Raji (cell line): ENCODE measurements around the gene PGR.

Experiments used
- POLR2A ChIP-seq: IDR thresholded peaks from 2 replicates; pipeline ENCODE4 v1.6.1; 2011; ENCODE audit warnings: low read depth, low read length, control low read depth; ENCODE audit not compliant: insufficient read depth

The PGR gene

DNA sequence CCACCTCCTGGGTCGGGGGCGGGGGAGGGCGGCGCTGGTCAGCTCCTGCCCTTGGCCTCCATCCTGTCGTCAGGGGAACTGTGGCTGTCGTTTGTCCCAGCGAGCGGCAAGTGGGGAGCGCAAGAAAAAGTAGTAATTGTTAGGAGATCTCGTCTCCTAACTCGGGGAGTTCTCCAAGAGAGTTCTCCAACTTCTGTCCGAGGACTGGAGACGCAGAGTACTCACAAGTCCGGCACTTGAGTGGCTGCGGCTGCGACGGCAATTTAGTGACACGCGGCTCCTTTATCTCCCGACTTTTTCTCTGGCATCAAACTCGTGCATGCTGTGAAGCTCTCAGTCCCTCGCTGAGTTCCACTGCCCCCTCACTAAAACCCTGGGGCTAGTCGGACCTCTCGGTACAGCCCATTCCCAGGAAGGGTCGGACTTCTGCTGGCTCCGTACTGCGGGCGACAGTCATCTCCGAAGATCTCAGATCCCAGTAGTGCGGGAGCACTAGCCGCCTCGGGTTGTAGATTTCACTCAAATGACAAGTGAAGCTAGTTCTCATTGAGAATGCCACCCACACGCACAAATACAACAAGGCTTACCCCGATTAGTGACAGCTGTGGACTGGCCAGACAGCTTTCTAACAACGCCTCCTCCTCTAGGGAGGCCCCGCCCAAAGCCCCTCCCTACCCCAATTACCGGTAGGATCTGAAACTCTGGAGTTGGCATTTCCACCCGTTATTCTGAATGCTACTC is at the start of gene PGR:
PGR (minus strand) TSS at position 611 of the 741 bp plus-strand sequence. CDS start 743 bp downstream, outside the sequence.
- no peak for TF ChIP-seq POLR2A

DNA sequence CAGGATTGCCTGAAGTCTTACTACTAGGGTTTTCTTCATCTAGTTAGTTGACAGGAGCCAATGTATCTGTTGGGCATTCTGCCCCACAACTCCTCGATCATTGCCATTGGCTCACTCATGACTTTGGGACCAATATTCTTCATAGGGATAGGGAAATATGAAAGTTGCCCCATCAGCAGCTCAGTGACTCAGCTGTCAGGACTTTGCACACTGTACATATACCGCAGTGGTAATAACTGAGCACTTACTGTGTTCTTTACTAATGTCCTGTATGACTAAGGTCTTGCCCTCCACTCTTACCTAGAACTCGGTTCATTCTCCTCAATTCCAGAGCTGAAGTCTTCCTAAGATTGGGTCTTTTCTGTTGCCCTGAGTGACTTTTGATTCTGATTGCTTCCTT is 46.8 kb upstream of the PGR start:
- TF ChIP-seq POLR2A: no peak

DNA sequence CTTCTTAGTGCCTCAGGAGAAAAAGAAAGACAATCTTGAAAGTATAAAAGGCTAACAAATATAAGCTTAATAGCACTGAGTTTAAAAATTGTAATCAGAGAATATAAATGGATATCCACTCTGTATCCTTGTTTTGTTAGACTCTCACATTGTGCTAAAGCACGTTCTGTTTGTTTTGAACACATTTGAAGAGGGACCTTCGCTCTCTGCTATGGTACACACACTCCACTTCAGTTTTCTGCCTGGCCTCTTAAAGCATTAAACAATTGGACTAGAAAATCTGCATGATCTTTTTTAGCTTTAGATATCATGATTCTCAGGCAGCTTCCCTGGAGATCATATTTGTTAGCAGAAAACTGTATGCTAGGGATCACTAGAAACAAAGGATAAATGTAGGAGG is 40.3 kb upstream of the PGR start:
- no peak for TF ChIP-seq POLR2A

DNA sequence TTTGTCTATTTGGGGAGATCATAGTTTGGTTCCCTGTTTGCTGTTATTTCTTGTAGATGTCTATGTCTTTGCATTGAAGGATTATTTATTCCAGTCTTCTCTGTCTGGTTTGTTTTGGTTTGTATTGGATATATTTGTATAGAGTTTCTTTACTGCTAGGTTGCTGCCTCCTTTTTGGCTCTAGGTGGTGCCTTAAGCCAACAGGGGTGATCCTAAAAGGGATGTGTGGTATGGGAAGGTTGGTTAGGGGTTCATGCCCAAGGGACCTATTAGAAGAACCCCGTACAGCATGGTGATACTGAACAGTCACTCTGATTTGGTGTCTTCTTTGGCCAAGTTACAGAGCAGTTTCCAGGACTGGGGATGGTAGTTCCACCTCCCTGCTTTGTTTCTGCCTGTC is 36.4 kb upstream of the PGR start:
- TF ChIP-seq POLR2A: no peak

DNA sequence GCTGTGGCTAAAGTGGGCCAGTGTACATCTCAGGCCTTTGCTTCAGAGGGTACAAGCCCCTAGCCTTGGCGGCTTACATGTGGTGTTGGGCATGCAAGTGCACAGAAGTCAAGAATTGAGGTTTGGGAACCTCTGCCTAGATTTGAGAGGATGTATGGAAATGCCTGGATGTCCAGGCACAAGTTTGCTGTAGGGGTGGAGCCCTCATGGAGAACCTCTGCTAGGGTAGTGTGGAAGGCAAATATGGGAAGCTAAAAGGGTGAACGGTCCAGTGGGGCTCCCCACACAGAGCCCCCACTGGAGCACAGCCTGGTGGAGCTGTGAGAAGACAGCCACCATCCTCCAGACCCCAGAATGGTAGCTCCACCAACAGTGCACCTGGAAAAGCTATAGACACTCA is 28.5 kb upstream of the PGR start:
- TF ChIP-seq POLR2A: no peak

DNA sequence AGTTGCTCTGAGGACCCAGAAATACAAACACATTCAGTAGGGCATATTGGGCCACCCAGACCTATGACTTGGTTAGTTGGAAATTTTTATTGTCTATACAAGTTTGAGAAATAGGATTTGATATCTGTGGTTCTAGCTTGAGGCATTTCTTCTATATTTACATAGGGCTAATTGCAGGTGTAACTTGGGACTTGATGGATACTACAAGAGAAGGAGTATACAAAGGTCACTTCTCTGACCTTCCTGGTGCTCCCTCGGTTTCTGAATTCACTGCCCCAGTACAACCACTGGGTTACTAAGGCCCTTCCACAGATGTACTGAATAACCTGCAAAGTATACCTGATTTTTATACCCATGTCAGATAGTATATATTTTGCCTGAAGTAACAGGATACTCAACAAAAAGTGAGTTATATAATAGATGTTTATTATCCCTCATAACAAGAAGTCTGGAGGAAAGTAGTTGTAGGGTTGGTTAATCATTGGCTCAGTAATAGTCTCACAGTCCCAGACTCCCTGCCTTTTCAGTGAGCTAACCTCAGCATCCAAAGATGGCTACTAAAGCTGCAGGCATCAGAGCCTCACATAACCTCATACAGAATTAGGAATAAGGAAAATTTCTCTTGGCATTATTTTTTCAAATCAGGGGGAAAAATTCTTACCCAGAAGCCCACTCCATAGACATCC is 8.8 kb upstream of the PGR start:
- TF ChIP-seq POLR2A: no peak

DNA sequence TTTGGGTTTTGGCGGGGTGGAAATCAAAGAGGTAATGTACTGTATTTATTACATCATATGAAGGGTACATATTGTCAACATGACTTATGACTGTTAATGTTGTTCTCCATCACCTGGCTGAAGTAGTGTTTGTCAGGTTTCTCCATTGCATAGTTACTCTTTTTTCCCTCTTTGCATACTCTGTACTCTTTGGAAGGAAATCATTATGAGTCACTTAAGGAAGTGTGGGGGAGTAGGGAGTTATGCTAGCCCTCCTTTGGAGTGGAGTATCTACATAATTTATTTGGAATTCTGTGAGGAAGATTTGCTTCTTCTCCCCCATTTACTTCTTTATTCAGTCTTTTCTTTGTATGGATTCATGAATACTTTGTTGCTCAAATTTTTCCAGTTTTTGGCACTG is 3.6 kb upstream of the PGR start:
- no peak for TF ChIP-seq POLR2A

DNA sequence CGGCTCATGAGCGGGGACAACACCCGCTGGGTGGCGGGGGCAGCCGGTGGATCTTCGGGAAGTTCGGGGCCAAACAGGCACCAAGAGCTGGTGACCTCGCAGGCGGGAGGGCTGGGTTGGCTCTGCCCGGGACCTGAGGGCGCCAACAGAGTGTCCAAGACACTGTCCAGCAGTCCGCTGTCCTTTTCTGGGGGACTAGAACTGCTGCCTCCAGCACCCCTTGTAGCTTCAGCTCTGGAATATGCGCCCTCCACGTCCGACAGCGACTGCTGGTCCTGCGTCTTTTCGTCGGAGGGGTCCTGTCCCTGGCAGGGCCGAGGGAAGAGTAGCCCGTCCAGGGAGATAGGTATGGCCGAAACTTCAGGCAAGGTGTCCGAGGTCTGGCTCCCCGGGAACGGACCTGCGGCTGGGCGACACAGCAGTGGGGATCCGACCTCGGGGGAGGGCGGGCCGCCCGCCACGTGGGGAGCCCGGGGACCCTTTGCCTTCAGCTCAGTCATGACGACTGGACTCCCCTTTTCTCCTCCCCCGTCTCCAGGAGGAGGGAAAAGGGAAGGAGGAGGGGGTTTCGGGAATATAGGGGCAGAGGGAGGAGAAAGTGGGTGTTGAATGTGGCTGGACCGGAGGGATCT is 926 bp downstream of the PGR start:
- TF ChIP-seq POLR2A: no peak

DNA sequence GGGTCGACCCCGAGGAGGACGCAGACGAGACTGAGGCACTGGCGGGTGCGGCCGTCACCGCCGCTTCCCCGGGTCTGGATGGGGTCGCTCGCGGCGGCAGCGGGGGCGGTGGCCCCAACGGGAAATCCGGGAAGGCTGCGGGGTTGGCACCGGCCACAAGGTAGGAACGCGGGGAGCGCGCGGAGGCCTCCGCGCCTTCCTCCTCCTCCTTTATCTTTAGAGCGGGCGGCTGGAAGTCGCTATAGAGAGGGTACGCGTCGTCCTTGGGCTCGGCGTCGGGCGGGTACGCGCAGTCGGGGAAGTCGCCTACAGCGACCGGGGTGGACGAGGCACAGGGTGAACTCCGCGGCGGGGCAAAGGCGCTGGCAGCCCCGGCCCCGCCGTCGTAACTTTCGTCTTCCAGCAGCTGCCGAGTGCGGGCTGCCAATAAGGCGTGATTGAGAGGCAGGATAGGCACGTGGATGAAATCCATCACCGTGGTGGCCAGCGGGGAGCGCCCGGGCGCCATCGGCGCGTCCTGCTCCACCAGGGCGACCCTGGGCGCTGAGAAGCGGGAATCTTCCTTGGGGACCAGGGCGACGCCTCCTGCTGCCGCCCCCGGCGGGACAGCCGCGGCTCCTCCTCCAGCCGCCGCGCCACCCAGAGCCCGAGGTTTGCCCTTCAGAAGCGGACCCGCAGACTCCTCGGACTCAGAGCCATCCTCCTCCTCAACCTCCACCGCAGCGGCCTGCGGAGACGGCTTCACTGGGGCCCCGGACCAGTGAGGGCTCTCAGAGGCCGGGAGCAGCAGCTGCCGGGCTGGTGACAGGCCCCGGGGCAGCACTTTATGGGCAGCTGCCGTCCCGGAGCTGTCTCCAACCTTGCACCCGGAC is 1.7 kb downstream of the PGR start:
- TF ChIP-seq POLR2A: no peak

DNA sequence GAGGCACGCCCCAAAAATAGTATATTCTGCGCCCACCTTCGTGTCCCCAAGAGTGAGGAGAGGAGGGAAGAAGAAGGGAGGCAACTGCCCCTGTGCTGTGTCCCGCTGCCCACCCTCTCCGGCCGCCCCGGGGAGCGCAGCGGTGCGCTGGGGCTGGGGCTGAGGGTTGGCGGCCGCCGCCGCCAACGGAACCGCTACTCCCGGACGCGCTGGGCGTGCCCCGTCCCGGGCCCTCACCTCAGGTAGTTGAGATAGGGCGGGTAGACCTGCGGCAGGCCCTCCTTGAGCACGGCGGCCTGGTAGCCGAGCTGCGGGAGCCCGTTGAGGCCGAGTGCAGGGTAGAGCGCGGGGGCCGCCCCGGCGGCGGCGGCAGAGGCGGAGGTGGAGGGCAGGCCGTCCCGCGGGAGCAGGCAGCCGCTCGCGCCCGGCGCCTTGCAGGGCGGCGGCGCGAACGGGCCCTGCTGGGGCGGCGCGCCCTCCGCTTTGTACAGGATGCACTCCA is 2.4 kb downstream of the PGR start:
- TF ChIP-seq POLR2A: no peak

DNA sequence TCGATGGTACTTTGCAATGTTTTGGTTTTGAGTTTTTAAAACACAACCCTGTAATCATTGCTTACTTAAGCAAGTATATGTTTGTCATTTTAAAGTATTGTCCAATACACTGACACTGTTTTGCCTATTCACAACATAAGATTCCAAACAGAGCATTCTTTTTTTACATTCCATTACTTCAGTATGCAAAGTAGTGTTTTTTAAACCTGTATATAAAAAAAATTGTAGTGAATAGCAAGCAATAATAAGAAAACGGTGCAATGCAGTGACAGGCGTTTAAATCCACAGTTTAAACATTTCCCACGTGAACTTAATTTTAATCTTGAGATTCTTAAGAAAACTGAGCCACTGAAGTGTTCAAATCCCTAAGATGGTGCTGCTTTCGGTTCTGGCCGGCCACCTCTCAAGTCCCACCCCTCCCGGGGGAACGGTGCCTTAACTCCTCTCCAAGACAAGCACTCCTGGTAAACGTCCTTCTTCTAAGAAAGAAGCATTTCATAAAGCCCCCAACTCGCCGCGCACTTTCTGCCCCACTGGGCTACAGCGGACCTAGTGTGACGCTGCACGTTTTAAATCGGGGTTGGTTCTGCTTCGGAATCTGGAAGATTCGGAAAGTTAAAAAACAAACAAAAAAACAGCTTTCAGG is 2.9 kb downstream of the PGR start:
- no peak for TF ChIP-seq POLR2A

DNA sequence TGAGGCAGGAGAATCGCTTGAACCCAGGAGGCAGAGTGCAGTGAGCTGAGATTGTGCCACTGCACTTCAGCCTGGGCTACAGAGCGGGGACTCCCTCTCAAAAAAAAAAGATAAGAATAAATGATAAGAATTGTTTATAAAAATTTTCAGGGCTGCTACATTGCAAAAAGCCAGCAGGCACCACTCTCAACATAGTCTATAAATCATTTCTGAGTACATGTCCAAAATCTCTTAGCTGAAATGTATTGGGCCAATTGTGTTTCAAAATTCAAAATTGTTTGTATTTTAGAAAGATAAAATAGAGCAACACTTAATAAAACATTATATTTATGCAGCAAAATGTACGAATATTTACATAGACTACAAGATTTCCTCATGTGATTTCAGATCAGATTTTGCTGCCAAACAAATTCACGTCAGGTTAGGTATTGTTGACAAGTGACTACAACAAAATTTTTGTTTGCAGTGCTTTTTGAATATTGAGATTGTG is 13.9 kb downstream of the PGR start:
- TF ChIP-seq POLR2A: no peak

DNA sequence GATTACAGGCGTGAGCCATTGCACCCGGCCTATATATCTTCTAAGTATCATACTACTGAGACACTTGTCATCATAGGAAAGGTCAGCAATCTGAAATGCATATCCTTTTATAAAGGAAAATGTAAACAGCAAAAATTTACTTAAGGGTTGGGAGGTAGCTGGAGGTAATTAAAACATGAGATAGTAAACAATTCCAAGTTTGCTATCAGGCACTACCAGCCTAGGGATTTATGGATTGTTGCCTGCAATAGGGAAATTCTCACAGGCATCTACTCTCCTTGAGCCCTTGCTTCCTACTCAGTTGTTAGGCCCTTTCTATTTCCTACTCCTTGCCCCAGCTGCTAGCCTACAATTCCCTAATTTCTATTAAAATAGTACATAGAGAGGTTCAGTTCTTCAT is 16.1 kb downstream of the PGR start:
- no peak for TF ChIP-seq POLR2A

DNA sequence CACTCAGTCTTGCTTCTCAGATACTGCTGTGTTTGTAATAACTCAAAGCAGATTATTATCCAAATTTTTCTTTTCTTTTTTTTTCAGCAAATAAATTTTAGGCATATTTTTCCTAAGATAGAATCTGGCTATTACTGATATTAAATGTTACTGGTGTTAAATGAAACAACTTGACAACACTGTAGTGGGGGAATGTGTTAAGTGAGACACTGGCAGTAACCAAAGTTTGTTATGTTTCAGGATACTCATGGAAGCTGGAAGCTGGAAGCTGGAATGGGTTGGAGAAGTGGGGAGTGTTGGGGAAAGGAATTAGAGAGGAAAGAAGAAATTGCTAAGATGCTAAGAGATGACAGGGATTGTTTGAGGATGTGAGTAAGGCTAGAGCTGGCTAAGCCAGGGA is 24.9 kb downstream of the PGR start:
- TF ChIP-seq POLR2A: no peak

DNA sequence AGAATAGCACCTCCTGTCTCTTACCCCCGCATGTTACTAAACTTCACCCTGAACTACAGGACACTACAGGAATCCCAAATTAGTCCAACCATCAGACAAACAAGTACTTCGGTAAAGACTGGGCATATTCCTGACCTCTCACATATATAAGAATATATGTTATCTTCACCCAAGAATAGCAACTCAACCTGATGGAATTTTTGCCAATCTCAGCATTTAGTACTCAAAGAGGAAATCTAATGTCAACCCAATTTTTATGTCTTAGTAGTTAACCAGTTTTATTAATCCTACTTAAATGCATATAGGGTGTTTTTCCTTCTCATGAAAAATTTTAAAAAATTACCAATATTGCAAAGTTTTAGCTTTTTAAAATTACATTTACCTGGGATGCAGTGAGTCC is 26.2 kb downstream of the PGR start:
- no peak for TF ChIP-seq POLR2A

DNA sequence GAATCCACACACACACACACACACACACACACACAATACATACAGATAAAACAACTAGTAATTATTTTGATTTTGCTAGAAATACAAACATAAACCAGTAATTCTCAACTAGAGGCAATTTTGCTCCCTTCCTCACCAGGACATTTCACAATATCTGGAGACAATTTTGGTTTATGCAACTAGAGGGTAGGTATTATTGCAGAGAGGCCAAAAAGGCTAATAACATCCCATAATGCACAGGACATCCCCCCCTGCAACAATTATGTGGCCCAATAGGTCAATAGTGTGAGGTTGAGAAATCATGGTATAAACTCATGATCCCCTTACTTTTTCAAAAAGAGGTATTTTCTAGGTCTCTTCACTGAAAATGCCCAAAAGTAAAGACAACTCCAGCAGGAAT is 29.0 kb downstream of the PGR start:
- TF ChIP-seq POLR2A: no peak
